Measurements from ENCODE around the gene UVRAG.

DNA sequence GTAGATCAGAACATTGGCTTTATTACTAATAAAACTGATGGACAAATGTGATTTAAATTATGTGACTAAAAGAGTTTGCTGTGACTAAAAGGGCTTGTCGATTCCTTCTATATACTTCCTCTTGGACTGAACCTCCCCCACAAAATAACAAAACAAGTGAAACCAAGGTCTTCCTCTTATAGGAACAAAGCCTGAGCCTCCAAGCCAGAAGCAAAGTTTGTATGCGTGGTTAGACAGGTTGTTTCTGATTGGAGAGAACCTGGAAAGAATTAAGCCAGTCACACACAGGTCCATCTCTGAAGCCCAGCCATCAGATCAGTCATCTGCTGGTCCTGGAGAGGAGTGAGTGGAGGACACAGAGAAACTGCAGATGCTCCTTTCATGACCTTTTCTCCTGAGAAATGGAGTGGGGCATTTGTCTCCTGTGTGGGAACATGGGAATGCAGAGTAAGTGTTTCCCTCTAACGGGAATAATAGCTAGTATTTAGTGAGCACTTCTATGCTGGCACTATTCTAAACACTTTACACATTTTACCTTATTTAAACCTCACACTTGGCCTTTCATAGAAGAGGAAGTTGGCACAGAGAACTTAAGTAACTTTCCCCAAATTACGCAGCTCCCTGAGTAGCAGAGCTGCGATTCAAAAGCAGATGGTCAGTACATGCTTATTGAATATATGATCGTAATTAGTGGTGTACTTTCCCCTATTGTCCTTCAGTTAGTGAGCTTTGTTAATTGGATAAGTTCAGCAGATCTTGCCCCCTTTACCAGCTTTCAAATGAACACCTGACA, 77.1 kb downstream of the UVRAG start:
- TF ChIP-seq CTCF (IDR thresholded peaks at IDR 0.05), result no peak
- TF ChIP-seq EZH2 (IDR thresholded peaks at IDR 0.05; ENCODE audit: borderline replicate concordance, insufficient read depth, low read depth, low read length, poor library complexity, severe bottlenecking), result no peak
